PC-3 (cell line): ENCODE measurements around the gene PTOV1.

ENCODE experiments used
- CTCF ChIP-seq: fragments of 300-600 bp; sonication (generic); conservative IDR thresholded peaks from 2 replicates; pipeline ENCODE4 v1.5.1; 2017; ENCODE audit warnings: antibody characterized with exemption, low read depth, mild to moderate bottlenecking, low read length
- EZH2 ChIP-seq: fragments of 300-600 bp; sonication (generic); IDR thresholded peaks from one replicate; pipeline ENCODE4 v1.6.1; 2017; ENCODE audit warnings: antibody characterized with exemption, mild to moderate bottlenecking, low read length; ENCODE audit not compliant: unreplicated experiment

GRCh38 chr19:49863935-49864320 is 13.0 kb downstream of the PTOV1 start:
- TF ChIP-seq CTCF: no peak
- no peak for TF ChIP-seq EZH2
